ENCODE measurements around the gene KRT33B. TPM values are rescaled to one million over a fixed set of nuclear protein-coding genes. Genes with fewer than 3 reads are reported as not detected.

The KRT33B gene
- total RNA-seq, 1 donor from 2014 or later: not detected

DNA sequence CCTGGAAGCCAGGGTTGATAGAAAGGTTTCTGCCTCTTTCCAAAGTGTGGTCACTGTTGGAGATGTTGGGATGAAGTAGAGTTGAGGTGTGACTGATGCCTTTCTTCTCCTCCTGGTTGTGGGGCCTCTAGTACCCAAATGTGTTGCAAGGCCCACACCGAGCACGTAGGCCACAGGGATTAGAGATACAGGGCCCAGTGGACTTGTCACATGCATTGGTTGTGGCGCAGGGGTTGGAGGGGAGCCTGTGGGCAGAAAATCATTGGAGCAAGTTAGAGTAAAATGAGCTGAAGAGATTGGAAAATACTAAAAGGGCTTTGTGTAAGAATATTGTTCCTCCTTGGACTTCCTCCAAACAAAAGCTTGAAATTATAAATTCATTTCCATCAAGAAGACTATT, 23.6 kb downstream of the KRT33B start:
- no peak for DNase-seq

DNA sequence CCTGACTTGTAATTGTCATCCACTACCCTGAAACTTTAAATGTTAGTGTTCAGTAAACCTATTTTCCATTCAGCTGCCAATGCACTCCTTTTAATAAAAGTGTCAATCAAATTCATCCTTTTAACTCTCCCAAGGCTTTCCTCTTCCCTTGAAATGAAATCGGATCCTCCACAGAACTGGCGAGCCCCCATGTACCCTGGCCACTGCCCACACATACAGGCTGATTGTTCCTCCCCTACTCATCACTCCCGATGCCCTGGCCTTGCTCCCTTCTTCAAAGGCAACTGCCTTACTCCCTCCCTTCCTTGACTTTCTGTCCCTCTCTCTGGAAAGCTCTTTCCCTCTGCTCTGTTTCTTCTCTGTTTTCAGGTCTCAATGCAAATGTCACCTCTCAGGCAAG, 26.6 kb downstream of the KRT33B start:
- no peak for DNase-seq

DNA sequence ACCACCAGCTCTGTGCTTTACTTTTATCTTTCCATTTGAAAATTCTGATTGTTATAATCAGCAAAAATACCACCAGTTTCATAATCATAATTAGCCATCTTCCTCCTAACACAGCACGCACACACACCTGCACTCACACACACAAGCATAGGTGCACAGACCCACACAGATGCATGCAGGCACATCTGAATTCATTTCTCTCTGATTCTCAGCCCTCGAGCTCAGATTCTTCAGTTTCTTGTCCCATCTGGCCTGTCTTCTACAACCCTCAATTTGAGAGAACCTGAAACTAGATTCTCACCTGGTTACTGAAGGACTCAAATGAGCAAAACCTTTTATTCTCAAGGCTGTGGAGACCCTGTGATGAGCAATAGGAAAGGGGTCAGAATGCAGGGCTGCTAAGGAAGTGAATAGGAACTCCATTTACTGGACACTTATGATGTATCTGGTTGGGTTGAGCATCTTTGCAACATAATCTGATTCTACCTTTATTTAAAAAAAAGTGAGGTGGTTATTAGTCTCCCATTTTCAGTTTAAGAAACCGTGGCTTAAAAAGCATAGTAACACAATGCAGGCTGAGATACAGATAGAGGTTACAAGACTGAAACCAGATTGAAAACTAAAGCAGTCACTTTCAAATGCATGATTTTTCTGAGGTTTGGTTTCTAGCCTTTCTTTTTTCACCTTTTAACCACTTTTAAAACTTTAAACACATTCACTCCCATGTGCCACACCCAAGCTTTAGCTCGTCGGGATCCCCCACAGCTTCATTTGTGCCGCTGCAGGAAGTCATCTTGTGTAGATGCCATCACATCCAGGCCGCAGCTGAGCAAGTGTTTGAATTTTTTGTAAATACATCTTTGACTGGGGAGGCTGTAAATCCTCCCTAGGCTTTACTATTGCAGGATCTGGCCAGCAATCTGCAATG, 28.4 kb downstream of the KRT33B start:
- no peak for DNase-seq

DNA sequence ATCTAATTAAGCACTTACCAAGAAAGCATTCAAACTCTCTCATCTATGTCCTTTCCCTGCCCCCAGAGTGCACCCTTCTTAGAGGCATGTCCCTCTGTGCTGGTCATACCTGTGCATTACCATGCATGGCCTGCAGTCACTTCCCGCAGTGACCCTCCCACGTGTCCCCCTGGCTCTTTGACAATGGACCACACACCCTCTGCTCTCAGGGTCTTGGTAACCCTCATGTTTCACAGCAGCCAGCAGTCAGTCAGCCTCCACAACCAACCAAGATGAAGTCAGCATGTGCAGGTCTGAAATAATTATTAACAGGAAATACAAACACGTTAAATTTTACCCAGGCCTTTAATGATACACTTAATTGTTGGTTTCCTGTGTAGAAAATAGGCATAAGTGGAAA, 29.1 kb downstream of the KRT33B start:
- no peak for DNase-seq

DNA sequence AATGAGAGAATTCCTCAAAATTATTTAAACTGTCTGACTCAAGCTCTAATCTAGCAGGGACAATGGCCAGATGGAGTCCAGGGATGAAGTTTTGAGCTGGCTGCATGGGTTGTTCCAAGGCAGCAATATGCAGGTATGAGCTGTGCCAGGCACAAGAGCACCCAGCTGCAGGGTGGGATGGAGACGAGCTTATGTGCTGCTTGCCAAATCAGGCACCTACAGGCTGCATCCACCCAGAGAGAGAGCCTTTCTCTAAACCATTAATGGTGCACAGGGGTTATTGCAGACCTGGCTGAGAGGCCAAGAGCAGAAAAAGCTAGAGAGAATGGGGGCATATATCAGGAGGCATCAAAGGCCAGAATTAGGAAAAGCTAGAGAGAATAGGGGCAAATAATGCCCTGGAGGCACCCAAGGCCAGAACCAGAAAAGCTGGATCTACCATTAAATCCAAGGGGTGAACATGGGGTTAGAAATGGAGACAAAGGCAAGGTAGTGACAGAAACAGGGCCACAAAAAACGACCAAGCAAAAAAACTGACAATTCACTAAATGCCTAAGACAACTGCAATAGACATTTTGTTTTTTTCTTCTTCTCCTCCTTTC, 29.9 kb downstream of the KRT33B start:
- DNase-seq: no peak

DNA sequence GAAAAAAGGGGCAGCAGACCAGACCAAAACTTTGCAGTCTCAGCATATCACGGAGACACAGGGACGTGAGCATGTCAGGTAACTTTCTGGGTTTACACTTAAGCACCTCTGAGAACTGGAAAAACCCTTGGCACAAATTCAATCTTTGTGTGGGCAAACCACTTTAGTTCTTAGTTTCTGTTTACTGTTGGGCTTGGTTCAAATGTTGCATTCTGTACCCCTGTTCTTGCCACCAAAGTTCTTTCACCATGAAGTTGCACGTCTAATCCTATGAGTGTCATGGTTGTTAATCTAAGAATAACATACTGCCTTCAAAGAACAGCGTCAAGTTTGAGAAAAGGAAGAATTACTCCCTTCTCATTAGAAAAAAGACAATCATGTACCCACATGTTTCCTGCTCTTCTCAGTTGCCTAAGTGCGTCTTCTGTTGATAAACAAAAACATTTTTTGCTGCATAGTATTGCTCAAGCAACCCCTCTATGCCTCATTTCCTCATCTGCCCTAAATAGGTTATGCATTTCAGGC, 30.6 kb downstream of the KRT33B start:
- DNase-seq: no peak

DNA sequence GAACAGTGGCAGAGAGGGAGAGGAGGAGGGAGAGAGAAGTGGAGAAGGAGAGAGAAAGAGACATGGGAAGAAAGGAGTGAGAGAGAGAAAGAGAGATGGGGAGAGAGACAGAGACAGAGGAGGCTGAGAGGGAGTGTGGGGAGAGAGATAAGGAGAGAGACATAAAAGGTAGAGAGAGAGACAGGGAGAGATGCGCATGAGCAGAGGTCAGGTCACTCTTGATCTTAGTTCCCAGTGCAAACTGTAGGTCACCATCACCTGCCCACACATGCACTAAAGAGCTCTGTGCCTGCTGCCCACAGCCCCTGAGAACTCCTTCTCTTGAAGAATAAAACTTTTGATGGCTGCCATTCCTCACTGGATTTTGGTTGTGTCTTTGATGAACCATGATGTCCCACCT, 33.9 kb downstream of the KRT33B start:
- DNase-seq: no peak

DNA sequence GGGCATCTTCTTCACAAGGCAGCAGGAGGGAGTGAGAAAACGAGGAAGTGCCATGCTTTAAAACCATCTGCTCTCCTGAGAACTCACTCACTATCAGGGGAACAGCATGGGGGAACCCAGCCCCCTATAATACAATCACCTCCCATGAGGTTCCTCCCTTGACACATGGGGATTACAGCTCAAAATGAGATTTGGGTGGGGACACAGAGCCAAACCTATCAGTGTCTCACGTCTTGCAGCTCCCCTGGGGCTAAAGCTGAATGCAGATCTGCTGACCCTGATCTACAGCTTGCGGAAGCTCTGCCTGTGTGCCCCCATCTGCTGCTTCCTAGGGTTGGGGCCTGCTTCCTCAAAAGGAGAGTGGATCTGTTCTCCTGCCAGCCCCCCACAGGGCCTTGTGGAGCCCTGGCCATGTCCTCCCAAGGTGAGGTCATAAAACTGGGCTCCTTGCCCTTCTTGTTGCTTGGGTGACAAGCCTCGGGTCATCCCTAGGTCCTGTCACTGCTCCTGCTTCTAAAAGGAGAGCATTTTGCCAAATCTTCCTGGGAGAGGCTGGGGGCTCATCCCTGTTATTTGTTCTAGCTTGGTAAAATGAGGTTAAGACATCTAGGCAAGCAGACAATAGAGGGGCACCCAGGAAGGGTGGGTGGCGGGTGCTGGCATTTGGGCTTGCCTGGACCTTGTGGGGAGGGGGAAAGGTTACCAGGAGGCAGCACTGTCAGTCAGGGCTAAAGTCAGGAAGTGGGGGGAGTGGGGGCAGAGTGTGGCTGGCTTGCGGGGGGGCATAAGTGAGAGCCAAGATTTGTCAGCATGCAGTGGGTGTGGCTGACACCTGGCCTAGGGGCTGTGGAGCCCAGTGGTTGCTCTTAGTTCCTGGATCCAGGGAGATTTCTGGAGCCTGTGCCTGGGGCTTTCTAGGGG, 35.0 kb downstream of the KRT33B start:
- DNase-seq: no peak

DNA sequence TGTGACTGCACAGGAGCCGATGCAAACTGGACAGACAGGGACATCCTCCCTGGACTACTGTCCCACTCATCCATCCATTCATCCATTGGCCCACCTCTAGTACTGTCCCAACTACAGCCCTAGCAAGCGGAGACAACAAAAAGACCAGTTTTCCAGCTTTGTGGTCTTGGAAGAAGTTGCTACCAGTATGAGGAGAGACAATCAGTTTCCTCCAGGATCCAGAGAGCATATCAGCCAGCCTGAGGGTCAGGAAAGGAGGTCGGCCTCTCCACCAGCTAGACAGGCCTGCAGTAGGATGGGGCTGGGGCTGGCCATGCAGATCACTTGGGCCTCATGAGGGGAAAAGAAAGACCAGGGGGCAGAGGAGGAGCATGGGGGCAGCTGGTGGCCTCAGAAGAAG, 35.8 kb downstream of the KRT33B start:
- DNase-seq: no peak

DNA sequence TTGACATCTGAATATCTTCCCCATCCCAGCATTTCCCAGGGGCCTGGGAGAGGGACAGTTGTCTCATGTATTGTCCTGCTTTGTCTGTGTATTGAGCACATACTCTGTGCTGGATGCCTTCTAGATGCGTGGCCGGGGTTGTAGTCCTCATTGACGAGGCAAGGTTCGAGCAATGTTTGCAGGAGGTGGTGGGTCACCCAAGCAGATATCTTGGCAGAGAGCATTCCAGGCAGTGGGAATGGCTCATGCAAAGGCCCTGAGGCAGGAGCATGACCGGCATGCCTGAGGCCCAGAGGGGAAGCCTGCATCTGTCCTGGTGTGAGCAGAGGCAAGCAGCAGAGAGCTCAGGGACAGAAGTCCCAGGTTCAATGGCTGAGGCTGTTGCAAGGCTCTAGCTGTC, 36.5 kb downstream of the KRT33B start:
- no peak for DNase-seq

DNA sequence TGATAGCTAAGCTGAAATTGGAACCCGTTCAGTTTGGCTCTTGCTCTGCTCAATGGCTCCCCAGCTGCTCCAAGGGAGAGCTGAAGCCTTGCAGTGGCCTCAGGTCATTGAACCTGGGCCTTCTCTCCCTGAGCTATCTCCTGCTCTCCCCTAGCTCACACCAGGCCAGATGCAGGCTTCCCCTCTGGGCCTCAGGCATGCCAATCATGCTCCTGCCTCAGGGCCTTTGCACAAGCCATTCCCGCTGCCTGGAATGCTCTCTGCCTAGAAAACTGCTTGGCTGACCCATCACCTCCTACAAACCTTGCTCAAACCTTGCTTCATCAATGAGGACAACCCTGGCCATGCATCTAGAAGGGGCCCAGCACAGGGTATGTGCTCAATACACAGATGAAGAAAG, 37.4 kb downstream of the KRT33B start:
- DNase-seq: no peak

DNA sequence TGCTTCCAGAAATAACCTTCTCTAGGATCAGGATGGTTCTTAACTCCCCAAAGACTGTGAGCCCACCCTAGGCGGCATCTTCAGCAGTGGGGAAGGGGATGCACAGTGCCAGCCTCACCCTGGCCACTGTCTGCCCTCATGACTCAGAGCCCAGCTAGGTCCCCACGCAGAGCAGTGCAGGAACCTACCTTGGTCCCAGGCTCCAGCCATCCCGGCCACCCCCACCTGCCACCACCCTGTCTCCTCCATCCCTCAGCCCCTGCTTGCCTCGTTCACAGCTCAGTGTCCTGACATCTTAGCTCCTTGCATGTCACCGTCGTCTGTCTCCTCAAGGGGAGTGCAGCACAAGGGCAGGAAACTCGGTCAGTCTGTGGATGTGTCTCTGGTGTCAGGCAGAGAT, 38.0 kb downstream of the KRT33B start:
- DNase-seq: no peak

DNA sequence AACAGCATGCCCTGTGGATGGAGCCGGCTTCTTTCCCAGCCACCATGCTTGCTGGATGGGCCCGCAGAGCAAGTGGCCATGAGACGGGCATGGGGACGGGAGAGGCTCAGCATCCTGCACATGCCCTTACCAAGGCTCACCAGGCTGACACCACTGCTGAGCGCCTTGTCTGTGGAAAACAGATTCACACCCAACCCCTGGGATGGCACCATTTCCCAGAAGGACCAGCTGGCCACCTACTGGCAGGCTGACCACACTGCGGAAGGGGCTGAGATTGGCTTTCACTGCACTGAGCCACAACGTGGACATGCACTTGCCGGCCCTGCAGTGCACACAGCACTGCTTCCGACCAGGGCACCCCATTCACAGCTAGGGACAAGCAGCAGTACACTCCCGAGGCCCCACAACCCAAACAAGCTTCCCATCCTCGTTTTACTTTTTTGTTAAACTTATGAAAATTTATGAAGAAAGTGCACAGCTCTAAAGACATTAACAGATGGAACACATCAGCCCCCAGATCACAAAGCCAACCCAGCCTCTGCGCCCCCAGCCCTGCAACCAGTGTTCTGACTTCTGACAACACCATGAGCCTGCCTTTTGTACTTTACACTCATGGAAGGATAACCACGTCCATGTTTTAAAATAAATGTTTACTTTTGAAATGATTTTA, 40.2 kb downstream of the KRT33B start:
- peak; percentile 67 for DNase-seq

DNA sequence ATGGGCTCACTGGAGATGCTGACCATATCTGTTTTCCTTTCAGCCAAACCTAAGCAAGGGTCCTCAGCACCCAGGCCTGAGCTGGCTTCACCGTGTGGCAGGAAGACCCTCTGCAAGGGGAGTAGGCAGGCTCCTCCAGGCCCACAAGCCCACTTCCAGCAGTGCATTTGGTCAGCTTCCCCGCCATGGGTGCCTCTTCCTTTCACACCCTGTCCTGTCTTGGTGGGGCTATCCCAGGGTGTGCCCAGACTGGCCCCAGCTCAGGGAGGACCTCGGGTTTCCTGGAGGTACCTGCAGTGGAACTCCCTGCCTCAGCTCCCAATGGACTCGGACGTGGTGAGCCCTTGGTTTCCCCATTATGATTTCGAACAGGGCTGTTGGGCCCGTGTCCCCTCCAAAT, 41.4 kb downstream of the KRT33B start:
- no peak for DNase-seq

DNA sequence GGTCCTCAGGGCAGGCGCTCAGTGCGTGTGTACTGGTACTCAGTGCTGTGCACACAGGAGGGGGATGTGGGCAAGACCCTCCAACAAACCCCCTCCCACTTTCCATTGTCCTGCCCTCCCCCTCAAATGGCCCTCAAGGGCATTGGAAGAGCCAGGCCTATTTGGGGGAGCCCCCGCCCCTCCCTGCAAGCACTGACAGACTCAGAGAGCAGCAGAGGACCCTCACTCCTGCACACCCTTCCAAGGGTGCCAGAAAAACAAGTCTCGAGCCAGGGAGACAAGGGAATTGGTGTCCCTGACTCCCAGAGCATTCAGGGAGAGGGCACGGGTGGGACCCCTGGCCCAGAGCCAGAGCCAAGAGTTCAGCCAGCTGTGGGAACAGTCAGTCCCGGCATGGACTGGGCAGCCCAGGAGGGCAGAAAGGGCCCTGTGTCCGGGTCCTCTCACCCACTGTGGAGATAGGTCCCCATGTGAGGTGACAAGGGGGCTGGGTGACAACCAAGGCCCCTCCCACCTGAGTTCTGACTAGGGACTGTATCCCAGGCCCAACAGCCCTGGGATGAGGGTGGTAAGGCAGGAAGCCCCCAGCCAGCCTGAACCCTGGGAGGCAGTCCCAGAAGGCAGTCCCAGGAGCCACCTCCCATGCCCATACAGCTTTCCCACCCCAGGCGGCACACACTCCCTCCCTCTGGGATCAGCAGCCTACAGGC, 42.0 kb downstream of the KRT33B start:
- no peak for DNase-seq

DNA sequence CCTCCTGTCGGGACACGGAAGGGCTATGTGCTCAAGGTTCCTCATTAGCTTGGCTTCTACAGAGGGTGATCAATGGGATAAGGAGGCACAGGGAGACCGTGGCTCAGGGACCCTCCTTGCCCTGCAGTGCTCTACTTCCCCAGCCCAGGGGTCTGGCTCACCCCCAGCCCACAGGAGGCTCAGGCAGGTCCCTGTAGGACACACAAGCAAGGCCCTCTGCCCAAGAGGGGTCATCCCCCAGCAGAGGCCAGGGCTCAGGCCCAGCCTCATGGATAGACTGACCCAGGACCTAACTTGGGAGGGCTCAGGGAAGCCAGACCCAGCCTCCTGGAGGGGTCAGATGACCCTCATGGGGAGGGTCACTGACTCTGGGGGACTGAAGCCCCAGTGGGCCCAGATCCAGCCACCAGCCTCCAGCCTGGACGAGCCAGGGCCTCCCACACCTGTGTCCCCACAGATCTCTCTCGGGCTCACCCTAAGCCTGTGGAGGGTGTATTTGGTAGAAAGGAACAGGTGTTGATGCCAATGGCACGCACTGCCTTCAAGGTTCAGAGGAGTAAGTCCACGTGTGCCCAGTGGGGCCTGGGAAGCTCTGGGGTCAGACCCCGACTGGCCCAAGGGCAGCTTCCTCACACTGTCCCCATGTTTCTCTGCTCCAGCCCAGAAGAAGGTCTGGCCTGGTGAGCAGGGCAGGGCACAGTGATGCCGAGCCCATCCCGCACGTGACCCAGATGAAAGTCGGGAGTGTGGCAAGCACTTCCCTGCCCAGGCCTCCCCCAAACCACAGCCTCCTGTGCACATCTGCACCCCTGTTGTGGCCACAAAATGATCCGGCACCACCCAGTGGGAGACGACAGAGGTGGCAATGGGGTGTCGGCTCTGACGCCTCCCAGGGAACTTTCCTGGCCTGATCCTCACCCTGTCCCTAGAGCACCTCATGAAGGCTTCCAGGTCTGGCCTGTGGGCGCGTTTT, 43.2 kb downstream of the KRT33B start:
- no peak for DNase-seq

DNA sequence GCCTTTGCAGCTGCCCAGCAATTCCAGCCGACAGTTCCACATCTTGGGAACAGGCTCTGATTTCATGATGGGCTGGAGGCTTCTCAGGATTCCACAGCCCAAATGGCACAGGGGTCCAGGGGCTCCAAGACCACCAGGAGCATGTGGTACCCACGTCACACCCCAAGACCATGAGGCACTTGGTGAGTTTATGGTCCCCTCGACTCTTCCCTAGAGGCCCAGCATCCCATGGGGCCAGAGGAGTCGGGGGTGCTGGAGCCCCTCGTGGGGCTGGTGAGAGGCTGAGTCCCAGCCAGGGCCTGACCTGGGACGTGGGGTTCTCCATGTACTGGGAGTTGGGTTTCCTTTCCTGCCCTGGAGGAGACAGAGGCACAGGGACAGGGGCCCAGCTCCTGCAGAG, 44.0 kb downstream of the KRT33B start:
- DNase-seq: no peak

DNA sequence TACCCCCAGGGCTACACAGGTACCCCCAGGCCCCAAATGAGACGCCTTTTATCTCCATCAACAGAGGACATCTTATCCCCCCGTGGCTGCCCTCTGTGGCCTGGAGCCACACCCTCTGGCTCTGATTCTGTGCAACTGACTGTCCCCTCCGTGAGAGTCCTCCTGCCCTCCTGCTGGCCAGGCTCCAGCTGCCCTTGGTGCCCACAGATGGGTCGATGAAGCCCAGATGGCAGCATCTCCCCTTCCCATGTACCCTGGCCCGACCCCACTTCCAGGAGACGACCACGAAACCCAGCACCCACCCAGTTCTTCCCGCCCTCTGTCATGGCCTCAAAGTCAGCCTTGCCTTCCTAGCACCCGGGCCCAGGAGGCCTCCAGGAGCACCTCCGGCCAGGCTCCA, 44.5 kb downstream of the KRT33B start:
- DNase-seq: no peak

DNA sequence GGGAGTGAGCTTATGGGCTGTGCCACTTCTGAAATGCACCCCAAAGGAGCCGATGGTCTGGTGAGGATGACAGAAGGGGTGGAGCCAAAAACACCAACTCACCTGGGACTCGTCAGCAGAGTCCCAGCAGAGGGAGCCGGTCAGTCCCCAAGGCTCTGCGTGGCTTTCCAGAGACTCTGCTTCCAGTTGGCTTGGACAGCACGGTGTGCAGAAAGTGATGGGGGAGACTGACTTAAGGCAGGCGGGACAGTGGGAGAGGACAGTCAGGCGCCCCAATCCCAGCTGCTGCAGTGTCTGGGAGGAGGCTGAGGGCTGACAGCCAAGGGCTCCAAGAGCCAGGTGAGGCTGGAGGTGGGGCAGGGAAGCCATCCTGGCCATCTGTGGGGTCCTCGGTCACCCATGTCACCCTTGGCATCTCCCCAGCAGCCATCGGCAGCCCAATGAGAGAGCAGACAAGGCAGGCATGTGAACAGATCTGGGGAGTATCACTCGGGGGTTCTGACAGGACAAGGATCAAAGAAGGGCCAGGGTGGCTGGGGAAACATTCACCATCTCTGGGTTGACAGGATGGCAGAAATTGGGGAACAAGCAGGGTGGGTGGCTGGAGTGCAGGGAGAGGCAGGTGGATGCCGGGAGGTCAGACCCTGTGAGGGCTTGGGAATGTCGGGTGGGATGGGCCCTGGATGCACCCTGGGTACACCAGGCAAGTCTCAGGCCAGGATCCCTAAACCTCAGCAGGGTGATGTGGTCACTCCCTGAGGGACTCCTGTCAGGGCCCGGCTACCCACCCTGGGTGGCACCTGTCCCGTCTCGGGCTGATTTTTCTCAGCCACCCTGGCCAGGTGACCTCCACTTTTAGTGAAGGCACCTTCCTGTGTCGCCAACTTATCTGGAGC, 45.2 kb downstream of the KRT33B start:
- peak; percentile 12 for DNase-seq
